IMR-90 (cell line): ENCODE measurements around the gene HARS1. TPM values are rescaled to one million over a fixed set of nuclear protein-coding genes. Genes with fewer than 3 reads are reported as not detected.

Source experiments
- ATAC-seq: fragments of 200-7000 bp; cut with Tn5 transposase; 2 replicates; pipeline ENCODE4 v1.9.1; 2020; ENCODE audit warnings: low read depth, mild to moderate bottlenecking, moderate library complexity
- BruUV-seq: library from RNA; stranded (reverse); fragments of 400-500 nt; replicated peaks from 2 replicates; lab custom pipeline; 2021; lab: Mats Ljungman, UMichigan
- CTCF ChIA-PET: fragments of 300-600 bp; formaldehyde crosslinking; extraction: SDS; loops from one replicate; lab custom pipeline; 2021; ENCODE audit warnings: antibody characterized with exemption; lab: Yijun Ruan, JAX
- POLR2A ChIA-PET: fragments of 300-600 bp; sonication (Branson Sonifier 250); formaldehyde crosslinking; loops from one replicate; lab custom pipeline; 2022; ENCODE audit warnings: antibody characterized with exemption; ENCODE audit not compliant: unreplicated experiment; lab: Charles Lee
- DNase-seq: peaks from one replicate; pipeline ENCODE4 v3.0.0; 2013
- H2AFZ ChIP-seq: replicated peaks from 2 replicates; pipeline ENCODE3; 2013; ENCODE audit warnings: low read length, mild to moderate bottlenecking; ENCODE audit not compliant: poor library complexity
- H2AK5ac ChIP-seq: 2 replicates; pipeline ENCODE4 v1.6.1; 2013; ENCODE audit warnings: low read depth, low read length, inconsistent platforms
- H2AK9ac ChIP-seq: replicated peaks from 2 replicates; pipeline ENCODE3; 2013; ENCODE audit warnings: mild to moderate bottlenecking, low read depth, low read length, moderate library complexity; ENCODE audit not compliant: poor library complexity
- H2BK120ac ChIP-seq: 2 replicates; pipeline ENCODE4 v1.6.1; 2013; ENCODE audit warnings: low read depth, low read length, inconsistent platforms
- H2BK15ac ChIP-seq: 3 replicates; pipeline ENCODE4 v1.6.1; 2013; ENCODE audit warnings: low read depth, low read length, inconsistent platforms
- H2BK20ac ChIP-seq: 2 replicates; pipeline ENCODE4 v1.6.1; 2013; ENCODE audit warnings: low read depth, mild to moderate bottlenecking, inconsistent platforms, low read length, moderate library complexity
- H2BK5ac ChIP-seq: 2 replicates; pipeline ENCODE4 v1.6.1; 2013; ENCODE audit warnings: mild to moderate bottlenecking, low read depth, low read length, inconsistent platforms; ENCODE audit not compliant: poor library complexity, severe bottlenecking
- H3K14ac ChIP-seq: replicated peaks from 2 replicates; pipeline ENCODE4 v1.6.1; 2013; ENCODE audit warnings: low read depth, low read length, inconsistent platforms
- H3K18ac ChIP-seq: 2 replicates; pipeline ENCODE4 v1.6.1; 2013; ENCODE audit warnings: low read depth, low read length, control low read depth
- H3K23ac ChIP-seq: 2 replicates; pipeline ENCODE4 v1.6.1; 2013; ENCODE audit warnings: low read depth, low read length, inconsistent platforms
- H3K27ac ChIP-seq: 2 replicates; pipeline ENCODE4 v1.5.1; 2013; ENCODE audit warnings: mild to moderate bottlenecking, control low read depth, low read length; ENCODE audit not compliant: insufficient read depth
- H3K27me3 ChIP-seq: 2 replicates; pipeline ENCODE4 v1.6.1; 2013; ENCODE audit warnings: low read length; ENCODE audit not compliant: control insufficient read depth, insufficient read depth
- H3K36me3 ChIP-seq: 2 replicates; pipeline ENCODE4 v1.6.1; 2013; ENCODE audit warnings: low read length, mixed read lengths; ENCODE audit not compliant: control insufficient read depth, insufficient read depth
- H3K4ac ChIP-seq: 2 replicates; pipeline ENCODE4 v1.6.1; 2013; ENCODE audit warnings: low read depth, low read length, inconsistent platforms
- H3K4me1 ChIP-seq: 2 replicates; pipeline ENCODE4 v1.6.1; 2013; ENCODE audit warnings: low read length, mixed read lengths; ENCODE audit not compliant: control insufficient read depth, insufficient read depth
- H3K4me2 ChIP-seq: 2 replicates; pipeline ENCODE4 v1.6.1; 2013; ENCODE audit warnings: low read depth, mild to moderate bottlenecking, control low read depth, low read length, moderate library complexity
- H3K4me3 ChIP-seq: 2 replicates; pipeline ENCODE4 v1.5.1; 2013; ENCODE audit warnings: low read depth, mild to moderate bottlenecking, control low read depth, low read length, moderate library complexity; ENCODE audit not compliant: insufficient read depth
- H3K56ac ChIP-seq: 2 replicates; pipeline ENCODE4 v1.6.1; 2013; ENCODE audit warnings: low read length, inconsistent platforms; ENCODE audit not compliant: insufficient read depth; ENCODE audit errors: extremely low read depth
- H3K79me1 ChIP-seq, 2 experiments: 2 replicates each; pipeline ENCODE4 v1.6.1; 2013; ENCODE audit warnings: low read length in 2 of 2, inconsistent platforms in 1 of 2, low read depth in 1 of 2
- H3K9ac ChIP-seq: 2 replicates; pipeline ENCODE4 v1.6.1; 2013; ENCODE audit warnings: low read depth, low read length, control low read depth
- H3K9me1 ChIP-seq: 2 replicates; pipeline ENCODE4 v1.6.1; 2013; ENCODE audit warnings: low read length, inconsistent platforms; ENCODE audit not compliant: insufficient read depth
- H3K9me3 ChIP-seq: 2 replicates; pipeline ENCODE4 v1.6.1; 2013; ENCODE audit warnings: low read length; ENCODE audit not compliant: control insufficient read depth, insufficient read depth
- H4K20me1 ChIP-seq: 2 replicates; pipeline ENCODE4 v1.6.1; 2013; ENCODE audit warnings: low read length, inconsistent platforms; ENCODE audit not compliant: insufficient read depth
- H4K5ac ChIP-seq: 2 replicates; pipeline ENCODE4 v1.6.1; 2013; ENCODE audit warnings: mild to moderate bottlenecking, low read depth, low read length, control low read depth
- H4K8ac ChIP-seq, 2 experiments: 2 replicates each; pipeline ENCODE4 v1.6.1; 2013; ENCODE audit warnings: low read depth in 2 of 2, low read length in 2 of 2, control low read depth in 1 of 2, inconsistent platforms in 1 of 2
- H4K91ac ChIP-seq: 2 replicates; pipeline ENCODE4 v1.6.1; 2013; ENCODE audit warnings: low read depth, low read length, inconsistent platforms; ENCODE audit not compliant: insufficient read depth
- BHLHE40 ChIP-seq: fragments of 150-350 bp; IDR thresholded peaks from 2 replicates; pipeline ENCODE4 v1.6.1; 2016; ENCODE audit warnings: mild to moderate bottlenecking, low read depth, low read length
- CHD1 ChIP-seq: IDR thresholded peaks from 2 replicates; pipeline ENCODE4 v1.6.1; 2012; ENCODE audit warnings: low read depth, low read length, improper control_type of control experiment
- CTCF ChIP-seq: conservative IDR thresholded peaks from 2 replicates; pipeline ENCODE4 v1.5.1; 2012; ENCODE audit warnings: mild to moderate bottlenecking, low read depth, low read length, improper control_type of control experiment
- ELK1 ChIP-seq: fragments of 150-350 bp; IDR thresholded peaks from 2 replicates; pipeline ENCODE4 v1.6.1; 2016; ENCODE audit warnings: low read depth, mild to moderate bottlenecking, low read length, moderate library complexity, borderline replicate concordance
- MAFK ChIP-seq: IDR thresholded peaks from 2 replicates; pipeline ENCODE4 v1.6.1; 2012; ENCODE audit warnings: low read depth, low read length, improper control_type of control experiment
- MAZ ChIP-seq: IDR thresholded peaks from 2 replicates; pipeline ENCODE4 v1.6.1; 2012; ENCODE audit warnings: low read depth, mild to moderate bottlenecking, low read length, improper control_type of control experiment, moderate library complexity, borderline replicate concordance
- MXI1 ChIP-seq: IDR thresholded peaks from 2 replicates; pipeline ENCODE4 v1.6.1; 2012; ENCODE audit warnings: low read depth, mild to moderate bottlenecking, low read length, moderate library complexity, borderline replicate concordance
- NFE2L2 ChIP-seq: fragments of 150-350 bp; IDR thresholded peaks from 2 replicates; pipeline ENCODE4 v1.6.1; 2016; ENCODE audit warnings: low read depth, mild to moderate bottlenecking, low read length
- POLR2A ChIP-seq: IDR thresholded peaks from 2 replicates; pipeline ENCODE4 v1.6.1; 2012; ENCODE audit warnings: mild to moderate bottlenecking, low read depth, low read length
- RCOR1 ChIP-seq: IDR thresholded peaks from 2 replicates; pipeline ENCODE4 v1.6.1; 2012; ENCODE audit warnings: mild to moderate bottlenecking, low read length, improper control_type of control experiment; ENCODE audit not compliant: insufficient replicate concordance
- RFX5 ChIP-seq: IDR thresholded peaks from 2 replicates; pipeline ENCODE4 v1.8.0; 2012; ENCODE audit warnings: low read depth, mild to moderate bottlenecking, low read length, moderate library complexity
- WGBS, 2 experiments: methylation state at CpG; one replicate each; pipeline versions ENCODE4 v1.1.5 to v1.1.7; 2013; ENCODE audit warnings: missing lambda C conversion rate in 2 of 2; ENCODE audit not compliant: insufficient read length in 1 of 2; ENCODE audit errors: extremely low coverage in 2 of 2; 5-methylcytosine and 5-hydroxymethylcytosine counted together
- dilution Hi-C: fragments of 300-500 bp; cut with HindIII; formaldehyde crosslinking; loops from one replicate; pipeline ENCODE4 v1.14.3; 2018; ENCODE audit warnings: low sequenced_read_pairs; ENCODE audit not compliant: unreplicated experiment
- in situ Hi-C: fragments of 300-500 bp; cut with MboI; formaldehyde crosslinking; loops from 3 replicates; pipeline ENCODE4 v1.14.3; 2019; ENCODE audit warnings: low sequenced_read_pairs, inconsistent platforms, mixed read lengths
- intact Hi-C: fragments of 100-400 bp; cut with micrococcal nuclease; formaldehyde crosslinking; loops from 2 replicates; pipeline ENCODE4 v1.10.0; 2022
- polyA plus RNA-seq, 3 experiments: library from polyadenylated mRNA; depleted of rRNA; stranded (reverse); fragments of >200 nt; gene quantifications; 2 replicates each; pipeline ENCODE4 v1.2.3, GENCODE V29; 2012; ENCODE audit warnings: low replicate concordance in 1 of 3
- total RNA-seq: library from RNA; depleted of rRNA; stranded (reverse); fragments of >200 nt; gene quantifications from 2 replicates; pipeline ENCODE4 v1.2.3, GENCODE V29; 2012

The HARS1 gene
- total and polyA plus RNA-seq, 2 of the 4 experiments (the other 2 are of a cell fraction), result 97.6 to 141 TPM

DNA sequence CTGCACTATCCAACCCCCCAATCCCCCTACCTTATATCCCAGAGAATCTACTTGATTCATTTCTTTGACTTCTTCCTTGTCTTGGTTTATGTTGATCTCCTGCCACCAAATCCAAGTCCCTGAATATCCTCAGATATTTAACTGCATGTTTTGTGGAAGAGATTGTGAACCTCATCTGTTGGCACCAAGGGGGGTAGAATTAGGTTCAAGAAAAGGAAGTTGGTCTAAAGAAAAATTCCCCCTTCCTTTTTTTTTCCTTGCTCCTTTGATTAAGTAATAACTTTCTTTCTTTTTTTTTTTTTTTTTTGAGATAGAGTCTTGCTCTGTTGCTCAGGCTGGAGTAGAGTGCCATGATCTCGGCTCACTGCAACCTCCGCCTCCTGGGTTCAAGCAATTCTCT lies 57.7 kb downstream of the HARS1 start:
- Histone ChIP-seq H3K27me3 (peaks cover 16% of the 10 kb centered on the region), H3K4me3 (no peak overlapping the region), H3K9me3 (no peaks in the 10 kb centered on the region), H4K5ac (no peak overlapping the region), H2BK5ac (no peak overlapping the region), H4K91ac (no peak overlapping the region), H3K4me1 (peaks cover 5% of the 10 kb centered on the region; the same call in 1 of the 2 replicates), H3K56ac (no peak overlapping the region), H3K36me3 (no peaks in the 10 kb centered on the region), H2AK9ac (no peak overlapping the region), H3K23ac (no peak overlapping the region), H2AK5ac (no peak overlapping the region), H2BK20ac (no peak overlapping the region), H3K9ac (no peak overlapping the region), H4K8ac (no peak overlapping the region), H2BK120ac (no peak overlapping the region), H2BK15ac (no peak overlapping the region), H4K20me1 (no peaks in the 10 kb centered on the region), H3K4ac (no peak overlapping the region), H3K14ac (no peak overlapping the region), H2AFZ (no peak overlapping the region), H3K79me1 (no peaks in the 10 kb centered on the region), H3K18ac (no peak overlapping the region), H3K27ac (no peak overlapping the region), H3K4me2 (peak overlapping the region; percentile 71), H3K9me1 (no peaks in the 10 kb centered on the region)
- POLR2A ChIA-PET, result no interaction called here
- in situ Hi-C loops, result no loop called here
- ATAC-seq (no peak), DNase-seq (no peak)
- no CpG with 5 or more reads among the region's 2 CpGs for WGBS, 2 experiments
- intact Hi-C loops, result loop anchor here (10.0 kb wide), 1 partner anchor 389 kb away; no protein-coding TSS in a partner anchor
- BruUV-seq, result no TSS peak
- CTCF ChIA-PET, result interaction anchor here (0.5 to 1.0 kb wide), 2 partner anchors 85 to 86 kb away, joined by 3 to 4 read pairs; partner anchors contain the start of gene EIF4EBP3
- dilution Hi-C loops, result no loop called here
- TF ChIP-seq POLR2A (no peak), MAFK (no peak), MAZ (no peak), BHLHE40 (no peak), CHD1 (no peak), RFX5 (no peak), CTCF (no peak), MXI1 (no peak), NFE2L2 (no peak), RCOR1 (no peak), ELK1 (no peak)
